ENCODE results near the gene MAP3K9.
"Not testable (repeated sequence)": the region's sequence is repeated elsewhere in the genome, so short reads cannot be mapped to it uniquely, and the experiment has no call there.

The MAP3K9 gene

GRCh38 chr14:70718383-70719118, 90.8 kb downstream of the MAP3K9 start:
- no peak for DNase-seq

GRCh38 chr14:70716958-70717357, 92.4 kb downstream of the MAP3K9 start:
- DNase-seq, result no peak

DNA sequence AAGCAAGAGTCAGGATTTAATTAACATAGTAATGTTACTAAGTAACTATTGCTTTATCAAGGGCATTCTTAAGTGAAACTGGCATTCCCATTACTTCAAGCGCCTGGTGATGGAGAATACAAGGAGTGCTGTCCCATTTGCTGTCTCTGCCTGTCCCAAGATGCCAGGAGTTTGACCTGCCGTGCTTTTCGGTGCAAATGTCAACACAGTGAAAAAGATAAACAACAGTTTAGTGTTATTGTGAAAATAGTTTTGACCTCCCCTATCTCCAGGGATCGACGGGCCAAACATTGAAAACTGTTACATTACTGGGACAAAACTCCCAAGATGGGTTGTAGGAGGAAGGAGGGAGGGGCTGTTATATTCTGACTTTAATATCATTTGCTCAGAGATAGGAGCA, 92.8 kb downstream of the MAP3K9 start:
- DNase-seq, result no peak

DNA sequence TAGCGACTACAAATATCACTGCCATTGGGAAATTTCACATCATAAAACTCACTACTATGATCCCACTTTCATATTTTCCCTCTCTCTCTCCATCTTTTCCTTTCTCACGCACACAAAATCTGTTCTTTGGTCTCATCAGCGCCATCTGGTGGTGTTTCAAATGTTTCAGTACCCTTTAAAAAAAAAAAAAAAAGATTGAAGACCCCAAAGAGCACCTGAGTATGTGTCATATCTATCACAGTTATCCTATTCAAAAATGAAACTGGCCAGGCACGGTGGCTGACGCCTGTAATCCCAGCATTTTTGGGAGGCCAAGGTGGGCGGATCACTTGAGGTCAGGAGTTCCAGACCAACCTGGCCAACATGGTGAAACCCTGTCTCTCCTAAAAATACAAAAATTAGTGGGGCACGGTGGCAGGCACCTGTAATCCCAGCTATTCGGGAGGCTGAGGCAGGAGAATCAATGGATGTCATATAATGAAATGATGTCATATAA, 95.2 kb downstream of the MAP3K9 start:
- peak; percentile 70 for DNase-seq

- DNase-seq, result no peak
These were observed 95.8 kb downstream of the MAP3K9 start for GRCh38 chr14:70713511-70713916.

GRCh38 chr14:70713096-70713495, 96.2 kb downstream of the MAP3K9 start:
- no peak for DNase-seq

GRCh38 chr14:70711451-70711850, 97.9 kb downstream of the MAP3K9 start:
- no peak for DNase-seq

DNA sequence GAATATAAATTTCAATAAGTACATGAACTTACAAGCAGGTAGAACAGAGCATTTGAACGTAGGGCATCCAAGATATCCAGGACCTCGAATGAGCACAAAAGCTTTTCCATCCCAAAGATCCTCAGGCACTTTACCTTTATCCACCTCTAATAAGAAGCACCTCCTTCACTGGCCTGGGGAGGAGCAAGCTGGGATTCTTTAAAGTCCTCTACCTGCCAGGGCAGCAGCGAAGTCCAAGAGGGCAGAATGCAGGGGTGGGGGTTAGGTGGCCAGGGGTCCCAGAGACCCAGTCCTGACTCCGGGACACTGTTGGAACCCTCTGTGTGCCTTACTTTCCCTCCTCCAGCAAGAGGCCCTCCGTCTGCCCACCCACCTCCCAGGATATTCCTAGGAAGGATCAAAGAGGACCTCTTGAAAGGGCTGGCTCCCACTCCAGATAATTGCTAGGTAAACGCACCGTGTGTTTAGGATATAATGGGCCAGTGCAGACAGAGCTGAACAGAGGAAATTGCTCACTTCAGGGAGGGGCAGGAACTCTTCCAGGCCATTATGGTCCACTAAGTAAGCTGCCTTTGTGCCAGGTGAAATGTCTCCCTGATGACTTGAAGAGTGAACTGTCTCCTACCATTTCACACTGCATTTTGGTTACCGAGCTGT, 99.5 kb downstream of the MAP3K9 start:
- no peak for DNase-seq

DNA sequence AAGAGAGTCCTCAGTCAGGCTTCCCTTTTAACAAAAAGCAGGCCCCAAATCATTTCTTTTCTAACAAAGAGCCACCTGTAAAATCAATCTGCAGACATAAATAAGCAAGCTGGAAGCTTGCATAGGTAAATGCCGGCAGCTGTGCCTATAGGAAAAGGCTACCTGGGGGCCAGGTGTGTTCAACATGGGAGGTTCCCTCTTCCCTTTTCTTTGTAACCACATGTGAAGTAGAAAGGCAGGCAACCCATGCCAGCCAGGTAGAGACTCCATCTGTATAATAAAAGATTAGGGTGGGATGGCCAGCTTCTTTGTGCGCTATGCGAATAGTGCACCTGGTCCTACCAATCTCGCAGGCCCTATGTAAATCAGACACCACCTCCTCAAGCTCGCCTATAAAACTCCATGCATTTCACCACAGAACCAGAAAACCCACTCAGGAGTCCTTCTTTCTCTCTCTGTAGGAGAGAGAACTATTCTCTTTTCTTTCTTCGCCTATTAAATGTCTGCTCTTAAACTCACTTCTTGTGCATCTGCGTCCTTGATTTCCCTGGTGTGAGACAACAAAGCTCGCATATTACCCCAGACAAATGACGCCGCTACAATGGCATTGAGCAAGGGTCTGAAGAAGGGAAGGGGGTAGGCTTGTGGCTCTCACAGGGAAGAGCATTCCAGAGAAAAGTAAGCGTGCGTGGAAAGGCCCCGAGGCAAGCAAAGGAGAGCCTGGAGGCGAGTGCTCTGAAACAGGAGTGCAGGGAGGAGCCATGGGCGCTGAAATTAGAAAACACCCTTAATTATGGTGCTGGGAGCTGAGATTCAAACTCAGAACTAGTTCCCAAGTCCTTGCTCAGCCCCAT, 100.4 kb downstream of the MAP3K9 start:
- no peak for DNase-seq

DNA sequence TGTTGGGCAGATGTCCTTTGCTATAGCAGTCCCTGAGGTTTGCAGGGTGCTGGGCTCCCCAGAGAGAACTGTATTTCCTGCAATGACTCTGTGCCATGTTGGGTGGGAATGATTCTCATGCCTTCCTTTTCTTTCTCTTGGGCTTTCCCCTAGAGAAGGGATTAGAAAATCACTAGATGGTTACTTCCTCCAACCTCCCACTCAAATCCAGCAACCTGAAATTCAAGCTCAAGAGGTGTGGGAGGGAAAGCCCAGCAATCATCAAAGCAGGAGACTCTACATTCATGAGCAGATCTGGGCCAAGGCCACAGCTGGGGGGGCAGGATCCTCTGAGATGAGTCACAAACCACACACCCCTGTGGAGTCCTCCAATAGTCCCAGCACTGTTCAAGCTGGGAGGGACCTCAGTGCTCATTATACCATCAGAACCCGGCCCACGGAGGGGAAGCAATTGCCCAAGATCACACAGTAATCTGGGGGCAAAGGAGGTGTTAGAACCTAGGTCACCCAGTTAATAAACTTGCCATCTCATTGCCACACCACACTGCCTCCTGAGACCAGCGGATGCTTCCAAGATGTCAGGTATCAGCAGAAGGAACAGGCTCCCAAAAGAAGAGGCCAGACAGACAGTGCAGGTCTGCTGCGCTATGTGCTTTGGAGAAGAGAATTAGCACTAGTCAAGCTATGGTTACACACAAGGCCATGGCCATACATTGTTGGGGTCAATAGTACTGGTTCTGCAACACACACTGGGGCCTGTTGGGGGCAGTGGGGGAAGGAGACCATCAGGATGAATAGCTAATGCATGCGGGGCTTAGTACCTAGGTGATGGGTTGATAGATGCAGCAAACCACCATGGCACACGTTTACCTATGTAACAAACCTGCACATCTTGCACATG, 101.9 kb downstream of the MAP3K9 start:
- DNase-seq, result peak; percentile 75

DNA sequence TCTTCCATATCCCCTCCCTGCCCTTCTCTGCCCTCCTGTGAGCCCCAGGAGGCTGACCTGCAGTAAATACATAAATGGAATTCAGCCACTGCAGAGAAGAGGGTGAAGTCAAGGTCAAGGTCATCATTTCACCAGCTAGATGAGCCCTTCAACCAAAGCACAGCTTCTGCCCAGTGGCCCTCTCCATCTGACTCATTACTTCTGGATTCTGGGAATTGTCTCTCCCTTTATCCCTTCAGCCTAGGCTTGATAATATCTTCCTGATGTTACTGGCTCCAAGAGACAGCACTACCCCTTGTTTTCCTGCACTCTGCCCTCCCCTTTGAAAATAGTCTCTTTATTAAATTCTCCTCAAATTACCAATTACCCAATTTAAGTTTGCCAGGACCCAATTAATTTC, 103.1 kb downstream of the MAP3K9 start:
- DNase-seq, result no peak

- no peak for DNase-seq
These were observed 104.4 kb downstream of the MAP3K9 start for GRCh38 chr14:70704960-70705359.

DNA sequence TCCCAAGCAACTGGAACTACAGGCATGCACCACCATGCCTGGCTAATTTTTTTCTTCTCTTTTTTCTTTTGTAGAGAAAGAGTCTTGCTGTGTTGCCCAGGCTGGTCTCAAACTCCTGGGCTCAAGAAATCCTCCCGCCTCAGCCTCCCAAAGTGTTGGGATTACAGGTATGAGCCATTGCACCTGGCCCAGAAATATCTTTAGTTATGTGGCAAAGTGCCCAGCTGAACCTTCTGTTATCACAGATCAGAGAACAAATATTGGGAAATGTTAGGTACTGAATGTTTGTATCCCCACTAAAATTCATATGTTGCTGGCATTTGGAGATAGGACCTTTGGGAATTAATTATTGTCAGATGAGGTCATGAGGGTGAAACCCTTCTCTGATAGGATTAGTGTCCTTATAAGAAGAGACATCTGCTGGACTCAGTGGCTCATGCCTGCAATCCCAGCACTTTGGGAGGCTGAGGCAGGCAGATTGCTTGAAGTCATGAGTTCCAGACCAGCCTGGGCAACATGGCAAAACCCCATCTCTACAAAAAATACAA, 105.6 kb downstream of the MAP3K9 start:
- DNase-seq, result not testable (repeated sequence)

DNA sequence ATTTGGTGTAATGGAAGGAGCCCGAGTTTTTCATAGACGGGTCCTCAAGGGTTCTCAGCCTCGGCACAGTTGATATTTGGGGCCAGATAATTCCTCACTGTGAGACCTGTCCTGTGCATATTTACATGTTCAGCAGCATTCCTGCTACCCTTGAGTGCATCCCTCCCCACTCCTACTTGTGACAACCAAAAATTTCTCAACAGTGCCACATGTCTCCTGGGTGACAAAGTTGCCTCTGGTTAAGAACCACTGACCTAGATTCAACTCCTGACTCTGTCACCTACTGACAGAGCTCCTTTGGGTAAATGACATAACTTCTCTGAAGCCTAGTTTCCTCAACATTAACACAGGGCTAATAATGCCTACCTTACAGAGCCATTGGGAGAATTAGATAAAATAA, 107.2 kb downstream of the MAP3K9 start:
- peak; percentile 16 for DNase-seq

DNA sequence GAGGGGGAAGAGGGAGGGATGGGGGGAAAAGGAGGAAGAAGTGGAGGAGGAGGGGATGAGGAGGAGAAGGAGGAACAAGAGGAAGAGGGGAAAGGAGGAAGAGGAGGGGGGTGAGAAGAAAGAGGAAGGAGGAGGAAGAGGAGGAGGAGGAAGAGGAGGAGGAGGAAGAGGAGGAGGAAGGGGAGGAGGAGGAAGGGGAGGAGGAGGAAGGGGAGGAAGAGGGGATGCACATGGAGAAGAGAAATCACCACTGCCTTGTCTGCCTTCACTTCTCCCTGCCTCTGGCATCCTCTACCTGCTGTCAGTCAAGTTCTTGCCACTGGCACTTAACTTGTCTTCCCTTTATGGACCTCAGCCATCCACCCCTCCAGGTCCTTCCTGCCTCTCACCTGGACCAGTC, 107.7 kb downstream of the MAP3K9 start:
- no peak for DNase-seq

- peak; percentile 50 for DNase-seq
These were observed 108.2 kb downstream of the MAP3K9 start for GRCh38 chr14:70700955-70701585.

- DNase-seq, result no peak
These were observed 109.7 kb downstream of the MAP3K9 start for GRCh38 chr14:70699646-70700045.

DNA sequence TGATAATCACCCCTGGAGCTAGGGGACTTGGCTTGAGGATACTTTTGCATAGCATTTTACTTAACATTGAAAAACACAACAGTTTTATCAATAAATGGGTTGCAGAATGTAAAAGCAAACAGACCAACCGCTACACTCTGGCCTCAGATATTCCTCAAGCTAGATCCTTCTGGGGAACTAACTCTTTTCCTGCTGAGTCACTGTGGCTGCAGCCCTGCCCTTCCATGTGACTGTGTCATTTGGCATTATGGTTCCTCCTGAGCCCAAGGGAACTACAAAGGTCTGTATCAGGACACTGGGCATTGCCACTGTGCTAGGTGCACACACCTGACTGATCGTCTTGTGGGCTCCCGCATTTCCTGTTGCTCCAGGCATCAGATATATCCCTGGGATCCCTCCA, 111.0 kb downstream of the MAP3K9 start:
- peak; percentile 79 for DNase-seq

- DNase-seq, result peak; percentile 50
These were observed 111.6 kb downstream of the MAP3K9 start for GRCh38 chr14:70697701-70698100.

GRCh38 chr14:70696026-70696425, 113.3 kb downstream of the MAP3K9 start:
- no peak for DNase-seq

DNA sequence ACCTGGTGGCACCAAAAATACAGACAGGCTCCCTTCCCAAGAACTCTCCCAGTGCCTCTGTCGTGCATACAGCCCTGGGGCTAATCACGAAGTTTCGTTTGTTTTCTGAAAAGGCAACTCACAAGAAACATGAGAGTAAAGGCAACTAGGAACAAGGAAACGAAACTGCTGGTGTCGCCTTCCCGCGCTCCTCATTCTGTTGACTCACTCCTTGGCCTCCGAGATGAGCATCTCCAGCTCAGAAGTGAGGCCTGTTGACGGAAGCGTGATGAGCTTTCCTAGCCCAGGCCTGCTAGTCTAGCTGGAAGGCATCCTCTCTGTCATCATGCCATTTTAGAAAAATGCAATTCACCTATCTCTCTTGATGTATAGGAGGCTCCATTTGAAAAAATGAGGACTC, 117.1 kb downstream of the MAP3K9 start:
- DNase-seq, result peak; percentile 97

Data from suppressor macrophage treated with lipopolysaccharide for 4 hours (primary cell).